ENCODE results near the gene ATP23.

Gene ATP23

GRCh38 chr12:57941165-57941894 lies at the start of gene ATP23:
ATP23 (plus strand) TSS chr12:57941567; CDS start chr12:57941702, 135 bp downstream.
- DNase-seq = peak; percentile 91

GRCh38 chr12:57892232-57892972 lies 49.0 kb upstream of the ATP23 start:
- no peak for DNase-seq

GRCh38 chr12:57893431-57894353 lies 47.7 kb upstream of the ATP23 start:
- DNase-seq = no peak

- DNase-seq = peak; percentile 30
Measured at GRCh38 chr12:57894399-57895292, 46.7 kb upstream of the ATP23 start.

- DNase-seq = no peak
Measured at GRCh38 chr12:57895389-57896114, 45.8 kb upstream of the ATP23 start.

- DNase-seq = no peak
Measured at GRCh38 chr12:57896115-57896433, 45.3 kb upstream of the ATP23 start.

- DNase-seq = peak; percentile 38
Measured at GRCh38 chr12:57896434-57897201, 44.7 kb upstream of the ATP23 start.

- no peak for DNase-seq
Measured at GRCh38 chr12:57897286-57897974, 43.9 kb upstream of the ATP23 start.

- DNase-seq = peak; percentile 32
Measured at GRCh38 chr12:57898308-57898970, 42.9 kb upstream of the ATP23 start.

GRCh38 chr12:57899010-57899662 lies 42.2 kb upstream of the ATP23 start:
- DNase-seq = peak; percentile 83

- no peak for DNase-seq
Measured at GRCh38 chr12:57902478-57902969, 38.8 kb upstream of the ATP23 start.

- DNase-seq = no peak
Measured at GRCh38 chr12:57904426-57904825, 36.9 kb upstream of the ATP23 start.

GRCh38 chr12:57904848-57905811 lies 36.2 kb upstream of the ATP23 start:
- peak; percentile 87 for DNase-seq

GRCh38 chr12:57905812-57906475 lies 35.4 kb upstream of the ATP23 start:
- DNase-seq = no peak

GRCh38 chr12:57906821-57907220 lies 34.5 kb upstream of the ATP23 start:
- DNase-seq = no peak

- no peak for DNase-seq
Measured at GRCh38 chr12:57907281-57907680, 34.1 kb upstream of the ATP23 start.

GRCh38 chr12:57908511-57908910 lies 32.9 kb upstream of the ATP23 start:
- no peak for DNase-seq
